ENCODE measurements around the gene ITGA3.
A peak's percentile ranks its signal among the peaks of the same experiment; 100 is the strongest.

GRCh38 chr17:50056217-50056960, 479 bp downstream of the ITGA3 start:
- TF ChIP-seq RFX5 (IDR thresholded peaks at IDR 0.05) (no peak), POLR2A (IDR thresholded peaks at IDR 0.05; ENCODE audit: low read length) (peak; percentile 22; the same call in 1 of the 2 replicates), PBX3 (IDR thresholded peaks at IDR 0.05) (0 out of 2 replicates have a peak, but pooled peaks have one; percentile 44), SMC3 (IDR thresholded peaks at IDR 0.05) (peak; percentile 47; the same call in 2 of the 3 replicates)
- TF ChIP-seq, protein P1, sequence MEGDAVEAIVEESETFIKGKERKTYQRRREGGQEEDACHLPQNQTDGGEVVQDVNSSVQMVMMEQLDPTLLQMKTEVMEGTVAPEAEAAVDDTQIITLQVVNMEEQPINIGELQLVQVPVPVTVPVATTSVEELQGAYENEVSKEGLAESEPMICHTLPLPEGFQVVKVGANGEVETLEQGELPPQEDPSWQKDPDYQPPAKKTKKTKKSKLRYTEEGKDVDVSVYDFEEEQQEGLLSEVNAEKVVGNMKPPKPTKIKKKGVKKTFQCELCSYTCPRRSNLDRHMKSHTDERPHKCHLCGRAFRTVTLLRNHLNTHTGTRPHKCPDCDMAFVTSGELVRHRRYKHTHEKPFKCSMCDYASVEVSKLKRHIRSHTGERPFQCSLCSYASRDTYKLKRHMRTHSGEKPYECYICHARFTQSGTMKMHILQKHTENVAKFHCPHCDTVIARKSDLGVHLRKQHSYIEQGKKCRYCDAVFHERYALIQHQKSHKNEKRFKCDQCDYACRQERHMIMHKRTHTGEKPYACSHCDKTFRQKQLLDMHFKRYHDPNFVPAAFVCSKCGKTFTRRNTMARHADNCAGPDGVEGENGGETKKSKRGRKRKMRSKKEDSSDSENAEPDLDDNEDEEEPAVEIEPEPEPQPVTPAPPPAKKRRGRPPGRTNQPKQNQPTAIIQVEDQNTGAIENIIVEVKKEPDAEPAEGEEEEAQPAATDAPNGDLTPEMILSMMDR (IDR thresholded peaks at IDR 0.05) = peak; percentile 37
- TF ChIP-seq, protein P2, sequence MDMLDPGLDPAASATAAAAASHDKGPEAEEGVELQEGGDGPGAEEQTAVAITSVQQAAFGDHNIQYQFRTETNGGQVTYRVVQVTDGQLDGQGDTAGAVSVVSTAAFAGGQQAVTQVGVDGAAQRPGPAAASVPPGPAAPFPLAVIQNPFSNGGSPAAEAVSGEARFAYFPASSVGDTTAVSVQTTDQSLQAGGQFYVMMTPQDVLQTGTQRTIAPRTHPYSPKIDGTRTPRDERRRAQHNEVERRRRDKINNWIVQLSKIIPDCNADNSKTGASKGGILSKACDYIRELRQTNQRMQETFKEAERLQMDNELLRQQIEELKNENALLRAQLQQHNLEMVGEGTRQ (IDR thresholded peaks at IDR 0.05) = no peak

Data from A549 (cell line).